ENCODE measurements around the gene SNPH. TPM values are rescaled to one million over a fixed set of nuclear protein-coding genes. Genes with fewer than 3 reads are reported as not detected.

The SNPH gene
- total RNA-seq, 4 donors from 2014 or later, result 0.25 to 2.8 (median 2.1) TPM

DNA sequence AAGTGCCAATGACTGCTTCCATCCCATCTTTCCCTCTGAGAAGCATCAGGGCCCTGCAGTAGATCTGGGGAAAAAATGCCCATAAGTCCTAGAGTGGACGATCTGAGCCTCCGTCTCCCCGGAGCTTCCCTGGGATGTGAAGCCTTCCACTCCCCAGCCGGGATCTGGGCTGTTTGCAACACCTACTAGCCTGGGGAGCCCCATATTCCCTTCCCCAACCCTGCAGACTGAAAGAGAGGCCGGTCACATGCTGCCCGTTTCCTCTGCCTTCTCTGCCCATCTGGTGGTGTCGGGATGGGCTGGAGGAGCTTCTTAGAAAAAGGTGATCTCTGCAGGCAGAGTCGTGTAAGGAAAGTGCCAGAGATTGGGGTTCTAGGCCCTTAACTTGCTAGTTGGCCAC, 1.1 kb downstream of the SNPH start:
- intact Hi-C loops (cut with DNase I; ENCODE audit: low total_unique reads), result no loop called here
- no peak overlapping the region for H3K4me3 ChIP-seq (ENCODE audit: low read depth, poor library complexity, severe bottlenecking)
- no peak for TF ChIP-seq POLR2A (IDR thresholded peaks at IDR 0.05)

GRCh38 chr20:1267809-1268374, 1.8 kb downstream of the SNPH start:
- 72 to 75% methylated on average over 3 of the region's 3 CpGs for WGBS, 2 donors
- no peak for DNase-seq (ENCODE audit: low spot score in 2 of 2)
- intact Hi-C loops (cut with DNase I; ENCODE audit: low total_unique reads), result no loop called here
- no peak for TF ChIP-seq POLR2A (IDR thresholded peaks at IDR 0.05)
- TF ChIP-seq, protein P1, sequence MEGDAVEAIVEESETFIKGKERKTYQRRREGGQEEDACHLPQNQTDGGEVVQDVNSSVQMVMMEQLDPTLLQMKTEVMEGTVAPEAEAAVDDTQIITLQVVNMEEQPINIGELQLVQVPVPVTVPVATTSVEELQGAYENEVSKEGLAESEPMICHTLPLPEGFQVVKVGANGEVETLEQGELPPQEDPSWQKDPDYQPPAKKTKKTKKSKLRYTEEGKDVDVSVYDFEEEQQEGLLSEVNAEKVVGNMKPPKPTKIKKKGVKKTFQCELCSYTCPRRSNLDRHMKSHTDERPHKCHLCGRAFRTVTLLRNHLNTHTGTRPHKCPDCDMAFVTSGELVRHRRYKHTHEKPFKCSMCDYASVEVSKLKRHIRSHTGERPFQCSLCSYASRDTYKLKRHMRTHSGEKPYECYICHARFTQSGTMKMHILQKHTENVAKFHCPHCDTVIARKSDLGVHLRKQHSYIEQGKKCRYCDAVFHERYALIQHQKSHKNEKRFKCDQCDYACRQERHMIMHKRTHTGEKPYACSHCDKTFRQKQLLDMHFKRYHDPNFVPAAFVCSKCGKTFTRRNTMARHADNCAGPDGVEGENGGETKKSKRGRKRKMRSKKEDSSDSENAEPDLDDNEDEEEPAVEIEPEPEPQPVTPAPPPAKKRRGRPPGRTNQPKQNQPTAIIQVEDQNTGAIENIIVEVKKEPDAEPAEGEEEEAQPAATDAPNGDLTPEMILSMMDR (IDR thresholded peaks at IDR 0.05), result no peak
- no peak overlapping the region for H3K4me3 ChIP-seq (ENCODE audit: low read depth, poor library complexity, severe bottlenecking)

More for the DNA sequence above, 1.1 kb downstream of the SNPH start:
- no peak for DNase-seq (ENCODE audit: low spot score in 2 of 2)
- WGBS, 2 donors, result 64 to 65% methylated on average over 8 of the region's 8 CpGs

- intact Hi-C loops (cut with DNase I; ENCODE audit: low total_unique reads), result no loop called here
- WGBS, 2 donors, result 93 to 96% methylated on average over 8 of the region's 8 CpGs
- no peak for TF ChIP-seq POLR2A (IDR thresholded peaks at IDR 0.05)
- TF ChIP-seq, protein P1 (IDR thresholded peaks at IDR 0.05), result no peak
- H3K4me3 ChIP-seq (ENCODE audit: low read depth, poor library complexity, severe bottlenecking), result no peak overlapping the region
- no peak for DNase-seq (ENCODE audit: low spot score in 2 of 2)
These were observed 3.1 kb downstream of the SNPH start for GRCh38 chr20:1269235-1269634.

- 97 to 99% methylated on average over 3 of the region's 3 CpGs for WGBS, 2 donors
- no peak overlapping the region for H3K4me3 ChIP-seq (ENCODE audit: low read depth, poor library complexity, severe bottlenecking)
- DNase-seq (ENCODE audit: low spot score in 2 of 2), result no peak
- intact Hi-C loops (cut with DNase I; ENCODE audit: low total_unique reads), result no loop called here
- TF ChIP-seq, protein P1 (IDR thresholded peaks at IDR 0.05), result no peak
- no peak for TF ChIP-seq POLR2A (IDR thresholded peaks at IDR 0.05)
These were observed 3.8 kb downstream of the SNPH start for GRCh38 chr20:1269850-1270249.

- intact Hi-C loops (cut with DNase I; ENCODE audit: low total_unique reads), result no loop called here
- no peak overlapping the region for H3K4me3 ChIP-seq (ENCODE audit: low read depth, poor library complexity, severe bottlenecking)
- TF ChIP-seq POLR2A (IDR thresholded peaks at IDR 0.05), result no peak
- TF ChIP-seq, protein P1 (IDR thresholded peaks at IDR 0.05), result no peak
- WGBS, 2 donors, result 55 to 63% methylated on average over 6 of the region's 6 CpGs
- DNase-seq (ENCODE audit: low spot score in 2 of 2), result no peak
These were observed 6.4 kb downstream of the SNPH start for GRCh38 chr20:1272368-1273100.

GRCh38 chr20:1273366-1273765, 7.3 kb downstream of the SNPH start:
- H3K4me3 ChIP-seq (ENCODE audit: low read depth, poor library complexity, severe bottlenecking), result no peak overlapping the region
- WGBS, 2 donors, result 87 to 88% methylated on average over 2 of the region's 2 CpGs
- TF ChIP-seq, protein P1 (IDR thresholded peaks at IDR 0.05), result no peak
- no peak for TF ChIP-seq POLR2A (IDR thresholded peaks at IDR 0.05)
- intact Hi-C loops (cut with DNase I; ENCODE audit: low total_unique reads), result no loop called here
- no peak for DNase-seq (ENCODE audit: low spot score in 2 of 2)
